Mesenteric fat pad (tissue), 1 donor: Measurements from ENCODE around the gene KIF25. TPM values are rescaled to one million over a fixed set of nuclear protein-coding genes. Genes with fewer than 3 reads are reported as not detected.
"Not testable (repeated sequence)": the region's sequence is repeated elsewhere in the genome, so short reads cannot be mapped to it uniquely, and the experiment has no call there.

Source experiments
- DNase-seq: peaks from one replicate; pipeline ENCODE4 v3.0.0-alpha.2; 2020; ENCODE audit warnings: low spot score
- total RNA-seq: library from RNA; stranded (reverse); fragmentation: NEBNext Ultra II Directional; extraction: Animal tissue kit (Norgen Biotek cat#: 25700); gene quantifications from one replicate; pipeline ENCODE4 v1.2.1, GENCODE V29; 2021
- donor health status: DM: yes; HTN: yes; CAD: no.

KIF25 gene
- total RNA-seq, 1 donor from 2014 or later, result 0.93 TPM

GRCh38 chr6:167993831-167994230, 3.6 kb upstream of the KIF25 start:
- no peak for DNase-seq

GRCh38 chr6:167995302-167995701, 2.2 kb upstream of the KIF25 start:
- DNase-seq, result peak; percentile 62

DNA sequence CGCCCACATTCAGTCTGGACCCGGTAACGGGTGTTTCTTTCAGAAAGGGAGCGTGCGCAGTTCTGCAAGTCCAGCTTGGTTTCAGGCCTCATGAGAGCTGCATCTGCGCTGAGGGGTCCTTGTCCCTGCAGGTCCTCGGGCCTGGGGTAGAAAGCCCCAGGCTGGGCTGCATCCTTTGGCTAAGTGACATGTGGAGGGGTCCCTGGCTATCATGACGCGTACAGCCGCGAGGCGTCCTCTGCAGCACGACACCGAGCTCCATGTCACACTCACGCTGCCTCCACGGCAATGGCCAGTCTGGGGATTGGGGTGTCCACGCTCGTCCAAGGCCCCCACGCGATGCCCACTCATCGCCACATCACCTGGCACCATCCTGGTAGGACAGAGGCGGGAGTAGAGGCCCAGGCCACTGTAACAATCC, 1.7 kb upstream of the KIF25 start:
- peak; percentile 74 for DNase-seq

- DNase-seq, result peak; percentile 81
These were observed 859 bp upstream of the KIF25 start for GRCh38 chr6:167996424-167997199.

GRCh38 chr6:167998215-167998614, 744 bp downstream of the KIF25 start:
- no peak for DNase-seq

GRCh38 chr6:168000198-168001028, 2.9 kb downstream of the KIF25 start:
- DNase-seq, result peak; percentile 68

DNA sequence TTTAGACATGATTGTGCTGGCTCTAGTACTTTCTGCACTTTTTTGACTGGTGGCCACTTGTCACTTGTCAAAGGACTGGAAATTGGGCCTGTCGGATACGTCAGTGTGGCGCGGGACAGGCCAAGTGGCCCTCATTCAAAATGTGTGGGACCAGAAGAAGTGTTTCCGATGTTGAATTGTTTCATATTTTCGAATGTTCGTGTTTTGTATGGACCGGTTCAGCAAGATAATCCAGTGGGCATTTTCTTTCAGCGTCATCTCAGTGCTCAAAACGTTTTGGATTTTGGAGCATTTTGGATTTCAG, 3.5 kb downstream of the KIF25 start:
- no peak for DNase-seq

DNA sequence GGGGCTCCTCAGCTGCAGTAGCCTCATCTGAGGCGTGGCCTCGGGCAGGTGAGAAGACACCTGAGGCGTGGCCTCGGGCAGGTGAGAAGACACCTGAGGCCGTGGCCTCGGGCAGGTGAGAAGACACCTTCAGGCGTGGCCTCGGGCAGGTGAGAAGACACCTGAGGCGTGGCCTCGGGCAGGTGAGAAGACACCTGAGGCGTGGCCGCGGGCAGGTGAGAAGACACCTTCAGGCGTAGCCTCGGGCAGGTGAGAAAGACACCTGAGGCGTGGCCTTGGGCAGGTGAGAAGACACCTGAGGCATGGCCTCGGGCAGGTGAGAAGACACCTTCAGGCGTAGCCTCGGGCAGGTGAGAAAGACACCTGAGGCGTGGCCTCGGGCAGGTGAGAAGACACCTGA, 4.0 kb downstream of the KIF25 start:
- not testable (repeated sequence) for DNase-seq

GRCh38 chr6:168002804-168003203, 5.3 kb downstream of the KIF25 start:
- DNase-seq, result no peak

GRCh38 chr6:168004023-168004422, 6.6 kb downstream of the KIF25 start:
- no peak for DNase-seq

DNA sequence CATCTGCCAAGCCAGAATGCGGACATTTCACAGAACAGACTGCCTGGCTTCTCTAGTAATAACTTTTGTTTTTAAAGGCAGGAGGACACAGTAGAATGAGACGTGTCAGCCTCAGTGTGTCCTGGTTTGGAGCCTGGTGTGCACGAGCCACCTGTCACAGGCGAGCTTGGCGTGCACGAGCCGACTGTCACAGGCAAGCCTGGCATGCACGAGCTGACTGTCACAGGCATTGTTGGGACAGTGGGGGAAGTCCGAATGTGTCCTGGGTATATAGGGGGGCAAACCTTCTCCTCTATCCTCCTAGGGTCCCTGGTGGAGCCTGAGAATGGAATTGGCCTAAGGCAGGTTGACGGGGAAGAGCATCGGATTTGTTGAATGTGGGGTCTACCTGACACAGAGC, 7.5 kb downstream of the KIF25 start:
- DNase-seq, result peak; percentile 83

GRCh38 chr6:168005796-168006195, 8.3 kb downstream of the KIF25 start:
- no peak for DNase-seq

DNA sequence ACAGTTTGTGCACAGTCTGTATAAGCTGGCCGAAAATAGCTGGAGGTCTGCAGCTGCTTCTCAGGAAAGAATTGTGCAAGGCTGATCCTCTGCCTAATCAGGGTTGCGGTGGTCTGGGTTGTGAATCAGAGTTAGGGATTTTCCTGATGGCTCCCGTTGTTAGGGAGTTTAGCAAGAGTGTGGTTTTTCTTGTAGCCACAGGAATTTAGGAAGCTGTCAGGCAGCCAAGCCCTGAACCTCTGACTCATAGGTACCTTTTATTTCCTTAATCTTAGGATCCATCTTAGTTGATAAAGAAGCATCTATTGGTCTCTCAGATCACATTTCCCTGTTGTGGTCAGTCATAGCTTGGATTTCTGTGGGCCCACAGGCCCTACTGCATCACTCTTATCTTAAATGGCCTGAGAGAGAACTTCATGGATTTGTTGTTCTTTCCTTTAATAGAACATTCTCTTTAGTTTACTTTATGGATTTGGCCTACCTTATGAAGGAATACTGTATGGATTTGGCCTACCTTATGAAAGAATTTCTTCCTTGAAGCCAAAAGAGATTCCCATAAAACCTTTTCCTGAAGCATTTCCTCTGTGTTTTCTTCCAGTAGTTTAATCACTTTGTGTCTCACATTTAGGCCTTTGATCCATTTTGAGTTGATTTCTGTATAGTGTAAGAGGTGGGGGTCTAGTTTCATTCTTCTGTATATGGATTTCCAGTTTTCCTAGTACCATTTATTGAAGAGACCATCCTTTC, 10.3 kb downstream of the KIF25 start:
- no peak for DNase-seq

GRCh38 chr6:168009331-168009730, 11.9 kb downstream of the KIF25 start:
- no peak for DNase-seq

DNA sequence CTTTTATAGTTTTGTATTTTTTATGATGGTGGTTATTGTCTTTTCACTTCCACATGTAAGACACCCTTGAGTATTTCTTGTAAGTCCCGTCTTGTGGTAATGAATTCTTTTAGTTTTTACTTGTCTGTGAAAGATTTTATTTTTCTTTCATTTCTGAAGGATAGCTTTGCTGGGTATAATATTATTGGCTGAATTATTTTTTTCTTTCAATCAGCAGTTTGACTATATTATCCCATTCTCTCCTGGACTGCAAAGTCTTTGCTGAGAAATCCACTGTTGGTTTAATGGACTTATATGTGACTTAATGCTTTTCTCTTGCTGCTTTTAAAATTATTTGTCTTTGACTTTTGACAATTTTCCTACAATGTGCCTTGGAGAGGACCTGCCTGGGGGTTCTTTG, 13.8 kb downstream of the KIF25 start:
- no peak for DNase-seq

DNA sequence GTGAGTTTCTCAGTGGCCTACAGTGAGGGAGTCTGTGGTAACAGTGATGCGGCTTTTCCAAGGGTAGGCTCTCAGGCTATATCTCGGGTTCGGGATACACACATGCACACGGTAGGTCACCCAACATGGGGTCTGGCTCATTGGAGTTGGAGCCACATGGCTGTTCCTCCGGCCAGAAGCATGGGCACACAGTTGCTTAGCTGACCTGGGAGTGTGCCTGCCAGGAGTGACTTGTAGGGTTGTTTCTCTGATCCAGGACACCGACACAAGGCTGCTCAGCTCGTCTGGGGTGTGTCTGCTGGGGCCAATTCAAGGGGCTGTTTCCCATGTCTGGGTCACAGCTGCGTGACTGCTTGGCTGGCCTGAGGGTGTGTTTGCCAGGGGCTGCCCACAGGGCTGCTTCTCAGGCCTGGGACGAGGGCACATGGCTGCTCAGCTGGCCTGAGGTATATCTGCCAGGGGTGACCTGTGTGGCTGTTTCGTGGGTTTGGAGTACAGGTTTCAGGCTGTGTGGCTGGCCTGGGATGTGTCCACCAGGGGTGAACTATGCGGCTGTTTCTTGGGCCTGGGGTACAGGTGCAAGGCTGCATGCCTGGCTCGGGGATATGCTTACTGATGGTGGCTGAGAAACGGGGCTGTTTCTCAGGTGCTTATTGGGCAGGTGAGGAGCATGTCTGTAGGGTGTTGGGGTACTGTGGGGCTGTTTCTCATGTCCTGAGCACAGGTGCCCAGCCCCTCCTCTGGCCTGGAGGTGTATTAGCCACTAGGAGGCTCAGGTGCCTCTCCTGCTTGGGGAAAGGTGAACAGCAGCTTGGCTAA, 15.2 kb downstream of the KIF25 start:
- DNase-seq, result no peak

DNA sequence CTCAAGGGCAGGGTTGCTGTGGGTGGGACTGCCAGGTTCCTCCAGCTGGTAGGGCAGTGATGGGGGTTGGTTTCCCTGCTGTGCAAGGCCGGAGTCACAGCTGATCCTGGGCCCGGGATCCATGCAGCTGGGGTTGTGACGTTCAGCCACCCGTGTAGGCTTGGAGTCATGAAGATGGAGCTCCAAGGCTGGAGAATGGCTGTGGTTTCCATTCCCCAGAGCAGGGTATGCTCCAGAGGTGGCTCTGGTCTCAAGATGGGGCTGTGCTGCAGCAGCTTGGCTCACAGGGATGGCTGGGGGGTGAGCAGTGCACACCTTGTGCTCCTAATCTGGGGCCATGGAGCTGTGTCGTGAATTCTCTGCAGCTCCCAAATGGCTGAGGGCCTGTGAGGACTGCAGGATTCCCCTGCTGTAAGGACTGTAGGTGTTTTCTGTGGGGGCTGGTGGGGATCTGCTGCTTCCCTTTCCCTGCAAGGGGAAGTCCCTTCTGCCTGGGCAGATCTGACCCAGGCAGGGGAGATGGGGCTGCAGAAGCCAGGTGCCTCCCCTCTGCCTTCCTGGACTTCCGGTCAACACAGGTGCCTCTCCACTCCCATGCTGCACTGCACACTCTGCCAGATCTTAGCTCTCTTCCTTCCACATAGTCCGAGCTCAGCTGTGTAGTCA, 15.9 kb downstream of the KIF25 start:
- DNase-seq, result no peak

GRCh38 chr6:168014428-168014827, 17.0 kb downstream of the KIF25 start:
- no peak for DNase-seq

GRCh38 chr6:168015009-168015408, 17.5 kb downstream of the KIF25 start:
- no peak for DNase-seq

GRCh38 chr6:168015482-168016175, 18.2 kb downstream of the KIF25 start:
- DNase-seq, result no peak
